Karpas-422 (cell line): ENCODE results near the gene TMEM169. TPM values are rescaled to one million over a fixed set of nuclear protein-coding genes. Genes with fewer than 3 reads are reported as not detected.

ENCODE experiments used
- DNase-seq: peaks from one replicate; pipeline ENCODE4 v3.0.0-alpha.2; 2015
- H2AFZ ChIP-seq: fragments of 200-600 bp; sonication (generic); 2 replicates; pipeline ENCODE4 v1.6.1; 2014; ENCODE audit warnings: antibody characterized with exemption, low read length, mixed read lengths
- H3K27ac ChIP-seq: fragments of 200-600 bp; sonication (generic); 2 replicates; pipeline ENCODE4 v1.5.1; 2014; ENCODE audit warnings: mild to moderate bottlenecking, low read length, moderate library complexity
- H3K27me3 ChIP-seq: fragments of 200-600 bp; sonication (generic); 2 replicates; pipeline ENCODE4 v1.6.1; 2014; ENCODE audit warnings: low read length, mixed read lengths
- H3K36me3 ChIP-seq: fragments of 200-600 bp; sonication (generic); 2 replicates; pipeline ENCODE4 v1.6.1; 2014; ENCODE audit warnings: low read length, mixed read lengths; ENCODE audit not compliant: insufficient read depth
- H3K4me1 ChIP-seq: fragments of 200-600 bp; sonication (generic); 2 replicates; pipeline ENCODE4 v1.6.1; 2014; ENCODE audit warnings: mild to moderate bottlenecking, low read length, mixed read lengths
- H3K4me2 ChIP-seq: fragments of 200-600 bp; sonication (generic); 2 replicates; pipeline ENCODE4 v1.6.1; 2014; ENCODE audit warnings: low read length, low read depth, mild to moderate bottlenecking; ENCODE audit not compliant: poor library complexity, severe bottlenecking
- H3K4me3 ChIP-seq: fragments of 200-600 bp; sonication (generic); 2 replicates; pipeline ENCODE4 v1.5.1; 2014; ENCODE audit warnings: mild to moderate bottlenecking, antibody characterized with exemption, low read length, mixed read lengths
- H3K79me2 ChIP-seq: fragments of 200-600 bp; sonication (generic); 2 replicates; pipeline ENCODE4 v1.6.1; 2014; ENCODE audit warnings: mild to moderate bottlenecking, low read length, mixed read lengths
- H3K9ac ChIP-seq: fragments of 200-600 bp; sonication (generic); 2 replicates; pipeline ENCODE4 v1.6.0; 2014; ENCODE audit warnings: low read length
- H3K9me2 ChIP-seq: fragments of 200-600 bp; sonication (generic), shearing (Covaris generic); replicated peaks from 2 replicates; pipeline ENCODE4 v1.6.0; 2014; ENCODE audit warnings: mild to moderate bottlenecking, low read length, moderate library complexity; ENCODE audit not compliant: insufficient read depth
- H3K9me3 ChIP-seq: fragments of 300-700, 200-600 bp; sonication (generic); 2 replicates; pipeline ENCODE4 v1.6.1; 2014; ENCODE audit warnings: low read length, mixed read lengths
- H4K20me1 ChIP-seq: fragments of 200-600 bp; sonication (generic); 2 replicates; pipeline ENCODE4 v1.6.1; 2014; ENCODE audit warnings: mild to moderate bottlenecking, antibody characterized with exemption, low read length, low read depth; ENCODE audit not compliant: insufficient read depth
- total RNA-seq: library from RNA; depleted of rRNA; stranded (reverse); fragments of >200 nt; shearing (Covaris generic); gene quantifications from 2 replicates; pipeline ENCODE4 v1.2.3, GENCODE V29; 2014; ENCODE audit warnings: low replicate concordance

TMEM169 gene
- total RNA-seq, 1 experiment from 2014 or later: not detected

DNA sequence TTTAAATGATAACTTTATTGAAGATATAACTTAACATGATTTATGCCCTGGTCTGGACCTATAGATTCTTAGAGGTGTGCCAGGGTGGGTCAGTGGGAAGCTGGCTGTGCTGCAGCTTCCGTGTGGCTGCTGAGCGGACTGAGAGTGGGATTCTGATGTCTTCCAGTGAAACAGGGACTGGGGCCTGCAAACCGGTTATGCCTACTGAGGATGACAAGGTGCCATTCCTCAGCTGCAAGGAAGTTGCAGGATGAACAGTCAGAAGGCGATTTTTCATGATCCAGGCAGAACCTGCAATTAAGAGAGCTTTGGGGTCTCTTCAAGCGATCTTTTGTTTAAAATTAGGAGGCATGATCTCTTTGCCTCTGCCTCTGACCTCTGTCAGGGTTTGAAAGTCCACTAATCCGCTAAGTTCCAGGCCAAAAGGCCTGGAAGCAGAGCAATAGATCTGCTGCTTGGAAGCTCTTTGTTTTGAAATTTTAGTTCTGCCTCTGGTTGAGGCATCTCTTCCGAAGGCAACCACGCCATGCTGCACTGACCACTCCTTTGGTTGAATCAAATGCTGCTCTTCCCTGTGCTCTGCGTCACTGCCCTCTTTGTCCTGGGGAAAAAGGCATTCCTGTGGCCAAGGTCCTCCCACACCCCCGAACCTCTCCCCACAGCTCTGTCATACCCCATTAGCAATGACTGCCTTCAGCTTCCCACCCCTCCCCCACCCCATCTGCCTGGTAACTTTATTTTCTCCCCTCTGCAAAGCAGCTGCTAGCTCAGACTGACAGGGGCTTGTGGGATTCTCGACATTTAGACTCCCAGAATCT lies 2.0 kb downstream of the TMEM169 start:
- H3K9ac ChIP-seq: no peak overlapping the region
- H3K79me2 ChIP-seq: no peaks in the 10 kb centered on the region
- no peaks in the 10 kb centered on the region for H3K36me3 ChIP-seq
- no peak for DNase-seq
- no peak overlapping the region for H3K4me3 ChIP-seq
- no peak overlapping the region for H3K4me2 ChIP-seq
- no peaks in the 10 kb centered on the region for H3K4me1 ChIP-seq
- H3K27me3 ChIP-seq: no peaks in the 10 kb centered on the region
- no peaks in the 10 kb centered on the region for H3K9me3 ChIP-seq
- H4K20me1 ChIP-seq: no peaks in the 10 kb centered on the region
- no peak overlapping the region for H3K27ac ChIP-seq
- H3K9me2 ChIP-seq: no peaks in the 10 kb centered on the region
- H2AFZ ChIP-seq: no peak overlapping the region

- Histone ChIP-seq H3K36me3 (no peaks in the 10 kb centered on the region), H3K79me2 (no peaks in the 10 kb centered on the region), H4K20me1 (no peaks in the 10 kb centered on the region), H3K27ac (no peak overlapping the region), H3K4me2 (no peak overlapping the region), H3K9me3 (no peaks in the 10 kb centered on the region), H3K9ac (no peak overlapping the region), H3K27me3 (no peaks in the 10 kb centered on the region), H3K4me3 (no peak overlapping the region), H3K4me1 (no peaks in the 10 kb centered on the region), H2AFZ (no peak overlapping the region), H3K9me2 (no peaks in the 10 kb centered on the region)
- no peak for DNase-seq
Measured at GRCh38 chr2:216084547-216084946, 2.8 kb downstream of the TMEM169 start.

GRCh38 chr2:216086207-216086893 lies 4.6 kb downstream of the TMEM169 start:
- H4K20me1 ChIP-seq: no peaks in the 10 kb centered on the region
- H3K27ac ChIP-seq: no peak overlapping the region
- no peaks in the 10 kb centered on the region for H3K36me3 ChIP-seq
- no peak overlapping the region for H3K9ac ChIP-seq
- H3K9me3 ChIP-seq: no peaks in the 10 kb centered on the region
- no peaks in the 10 kb centered on the region for H3K4me1 ChIP-seq
- H3K9me2 ChIP-seq: no peaks in the 10 kb centered on the region
- no peak overlapping the region for H3K4me3 ChIP-seq
- H3K79me2 ChIP-seq: no peaks in the 10 kb centered on the region
- H2AFZ ChIP-seq: no peak overlapping the region
- H3K27me3 ChIP-seq: no peaks in the 10 kb centered on the region
- H3K4me2 ChIP-seq: no peak overlapping the region
- no peak for DNase-seq

DNA sequence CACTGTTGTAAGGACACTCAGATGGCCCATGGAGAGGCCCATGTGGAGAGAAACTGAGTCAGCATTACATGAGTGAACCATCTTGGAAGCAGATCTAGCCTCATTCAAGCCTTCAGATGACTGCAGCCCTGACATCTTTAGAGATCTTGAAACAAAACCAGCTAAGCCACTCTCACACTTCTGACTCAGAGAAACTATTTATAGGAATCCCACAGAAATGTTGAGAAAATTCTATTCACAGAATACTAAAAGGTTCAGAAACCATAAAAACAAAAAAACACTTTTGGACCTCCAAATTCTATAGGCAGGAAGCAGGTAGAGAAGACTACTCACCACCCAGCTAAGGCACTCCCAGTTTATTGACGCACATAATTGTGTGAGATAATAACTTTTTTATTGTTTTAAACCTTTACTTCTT lies 8.7 kb downstream of the TMEM169 start:
- H3K9ac ChIP-seq: no peak overlapping the region
- no peak for DNase-seq
- no peak overlapping the region for H2AFZ ChIP-seq
- H4K20me1 ChIP-seq: no peaks in the 10 kb centered on the region
- H3K9me2 ChIP-seq: no peaks in the 10 kb centered on the region
- H3K4me2 ChIP-seq: no peak overlapping the region
- H3K9me3 ChIP-seq: no peaks in the 10 kb centered on the region
- no peaks in the 10 kb centered on the region for H3K79me2 ChIP-seq
- no peaks in the 10 kb centered on the region for H3K27me3 ChIP-seq
- H3K4me1 ChIP-seq: no peaks in the 10 kb centered on the region
- H3K4me3 ChIP-seq: no peak overlapping the region
- H3K27ac ChIP-seq: no peak overlapping the region
- no peaks in the 10 kb centered on the region for H3K36me3 ChIP-seq

DNA sequence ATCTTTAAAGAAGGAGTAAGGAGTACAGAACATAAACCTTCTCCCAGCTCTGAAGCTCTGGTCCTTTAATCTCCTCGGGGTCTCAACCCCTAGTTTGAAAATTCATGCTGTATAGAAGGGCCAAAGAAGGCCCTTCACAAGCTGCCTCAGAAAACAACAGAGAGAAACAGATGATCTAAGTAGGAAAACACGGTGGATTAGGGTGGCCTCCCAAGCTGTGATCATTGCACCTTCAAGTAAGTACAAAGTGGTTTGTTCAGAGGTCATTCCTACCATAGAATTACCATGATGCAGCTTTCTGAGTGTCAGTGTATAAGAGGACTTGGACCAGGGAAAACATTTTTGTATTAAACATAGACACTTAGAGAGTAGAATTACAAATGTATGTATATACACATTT lies 10.9 kb downstream of the TMEM169 start:
- no peaks in the 10 kb centered on the region for H3K79me2 ChIP-seq
- no peak overlapping the region for H3K4me2 ChIP-seq
- DNase-seq: no peak
- H3K4me1 ChIP-seq: no peaks in the 10 kb centered on the region
- H3K9me3 ChIP-seq: no peaks in the 10 kb centered on the region
- no peak overlapping the region for H3K27ac ChIP-seq
- H2AFZ ChIP-seq: no peak overlapping the region
- H3K36me3 ChIP-seq: no peaks in the 10 kb centered on the region
- H3K9ac ChIP-seq: no peak overlapping the region
- no peaks in the 10 kb centered on the region for H3K9me2 ChIP-seq
- H3K27me3 ChIP-seq: no peaks in the 10 kb centered on the region
- H4K20me1 ChIP-seq: no peaks in the 10 kb centered on the region
- no peak overlapping the region for H3K4me3 ChIP-seq

- Histone ChIP-seq H3K4me3 (no peak overlapping the region), H3K36me3 (no peaks in the 10 kb centered on the region), H3K9ac (no peak overlapping the region), H3K79me2 (no peaks in the 10 kb centered on the region), H4K20me1 (no peaks in the 10 kb centered on the region), H3K4me2 (no peak overlapping the region), H3K9me3 (no peaks in the 10 kb centered on the region), H3K9me2 (no peaks in the 10 kb centered on the region), H2AFZ (no peak overlapping the region), H3K27me3 (no peaks in the 10 kb centered on the region), H3K4me1 (no peaks in the 10 kb centered on the region), H3K27ac (no peak overlapping the region)
- DNase-seq: no peak
Measured at GRCh38 chr2:216094701-216095100, 13.0 kb downstream of the TMEM169 start.

GRCh38 chr2:216098421-216099334 lies 17.0 kb downstream of the TMEM169 start:
- H3K9me3 ChIP-seq: no peaks in the 10 kb centered on the region
- H3K27me3 ChIP-seq: no peaks in the 10 kb centered on the region
- H3K9ac ChIP-seq: no peak overlapping the region
- H3K4me3 ChIP-seq: no peak overlapping the region
- H2AFZ ChIP-seq: no peak overlapping the region
- no peaks in the 10 kb centered on the region for H4K20me1 ChIP-seq
- H3K27ac ChIP-seq: no peak overlapping the region
- no peaks in the 10 kb centered on the region for H3K36me3 ChIP-seq
- H3K79me2 ChIP-seq: no peaks in the 10 kb centered on the region
- H3K4me2 ChIP-seq: no peak overlapping the region
- no peaks in the 10 kb centered on the region for H3K4me1 ChIP-seq
- no peak for DNase-seq
- no peaks in the 10 kb centered on the region for H3K9me2 ChIP-seq

GRCh38 chr2:216101109-216101508 lies 19.4 kb downstream of the TMEM169 start:
- Histone ChIP-seq H3K27me3 (no peaks in the 10 kb centered on the region), H3K27ac (no peak overlapping the region), H2AFZ (no peak overlapping the region), H4K20me1 (no peaks in the 10 kb centered on the region), H3K9ac (no peak overlapping the region), H3K4me3 (no peak overlapping the region), H3K36me3 (no peaks in the 10 kb centered on the region), H3K9me2 (no peaks in the 10 kb centered on the region), H3K4me2 (no peak overlapping the region), H3K9me3 (no peaks in the 10 kb centered on the region), H3K79me2 (no peaks in the 10 kb centered on the region), H3K4me1 (no peaks in the 10 kb centered on the region)
- DNase-seq: no peak
